DMS153 treated with DMSO at 0.1 percent for 48 hours (cell line): Measurements from ENCODE around the gene SHOC2.

Experiments used
- DNase-seq: peaks from one replicate; lab custom pipeline; 2025; ENCODE audit not compliant: unreplicated experiment; lab: John Stamatoyannopoulos, UW

SHOC2 gene

GRCh38 chr10:110944792-110945396 is 25.5 kb downstream of the SHOC2 start:
- no peak for DNase-seq

GRCh38 chr10:110946496-110946895 is 27.1 kb downstream of the SHOC2 start:
- no peak for DNase-seq

GRCh38 chr10:110947061-110947595 is 27.7 kb downstream of the SHOC2 start:
- no peak for DNase-seq

- no peak for DNase-seq
These were observed 32.0 kb downstream of the SHOC2 start for GRCh38 chr10:110951381-110951780.

GRCh38 chr10:110957606-110958005 is 38.2 kb downstream of the SHOC2 start:
- no peak for DNase-seq

- DNase-seq = no peak
These were observed 40.3 kb downstream of the SHOC2 start for GRCh38 chr10:110959379-110960332.

GRCh38 chr10:110960333-110960712 is 40.9 kb downstream of the SHOC2 start:
- DNase-seq = no peak

DNA sequence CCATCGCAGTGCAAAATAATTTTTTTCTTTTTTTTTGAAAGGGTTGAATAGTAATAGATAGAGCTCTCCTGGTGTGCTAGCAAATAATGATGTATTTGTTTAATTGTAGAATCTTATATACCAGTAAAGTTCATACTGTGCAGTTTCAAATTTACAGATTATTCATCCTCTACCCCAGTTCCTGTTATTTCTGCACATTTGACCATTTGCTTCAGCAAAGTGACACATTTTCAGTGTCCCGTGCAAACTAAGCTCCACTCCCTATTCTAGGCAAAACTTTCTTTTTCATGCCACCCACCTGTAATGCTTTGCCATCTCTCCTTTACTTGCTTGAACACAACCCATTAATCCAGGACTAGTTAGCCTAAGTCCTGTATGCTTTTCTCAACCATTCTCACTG is 43.0 kb downstream of the SHOC2 start:
- no peak for DNase-seq

DNA sequence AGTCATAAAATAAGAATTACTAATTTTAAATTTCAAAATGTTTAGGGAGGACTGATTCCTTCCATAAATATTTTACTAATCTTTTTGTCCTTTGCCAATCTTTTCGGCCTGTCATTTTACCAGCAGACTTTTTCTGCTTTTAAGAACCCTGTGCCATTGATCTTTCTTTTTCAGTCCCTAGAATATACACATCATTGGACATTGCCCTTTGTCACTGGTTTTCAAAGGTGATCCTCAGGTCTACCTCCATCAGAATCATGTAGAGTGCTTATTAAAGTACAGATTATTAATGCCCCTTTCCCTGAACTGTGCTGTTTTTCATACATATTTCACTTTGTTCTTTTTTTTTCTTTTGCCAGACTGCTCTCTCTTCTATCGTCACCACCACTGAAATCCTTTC is 43.8 kb downstream of the SHOC2 start:
- no peak for DNase-seq

DNA sequence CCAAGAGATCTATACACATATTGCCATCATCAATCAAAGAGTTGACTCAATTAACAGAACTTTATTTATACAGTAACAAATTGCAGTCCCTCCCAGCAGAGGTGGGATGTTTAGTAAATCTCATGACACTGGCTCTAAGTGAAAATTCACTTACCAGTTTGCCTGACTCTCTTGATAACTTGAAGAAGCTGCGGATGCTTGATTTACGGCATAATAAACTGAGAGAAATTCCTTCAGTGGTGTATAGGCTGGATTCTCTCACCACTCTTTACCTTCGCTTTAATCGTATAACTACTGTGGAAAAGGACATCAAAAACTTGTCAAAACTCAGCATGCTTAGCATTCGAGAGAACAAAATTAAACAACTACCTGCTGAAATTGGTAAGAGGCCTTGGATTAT is 45.3 kb downstream of the SHOC2 start:
- no peak for DNase-seq

GRCh38 chr10:110965216-110965615 is 45.8 kb downstream of the SHOC2 start:
- DNase-seq = no peak

GRCh38 chr10:110966146-110966545 is 46.7 kb downstream of the SHOC2 start:
- DNase-seq = no peak

DNA sequence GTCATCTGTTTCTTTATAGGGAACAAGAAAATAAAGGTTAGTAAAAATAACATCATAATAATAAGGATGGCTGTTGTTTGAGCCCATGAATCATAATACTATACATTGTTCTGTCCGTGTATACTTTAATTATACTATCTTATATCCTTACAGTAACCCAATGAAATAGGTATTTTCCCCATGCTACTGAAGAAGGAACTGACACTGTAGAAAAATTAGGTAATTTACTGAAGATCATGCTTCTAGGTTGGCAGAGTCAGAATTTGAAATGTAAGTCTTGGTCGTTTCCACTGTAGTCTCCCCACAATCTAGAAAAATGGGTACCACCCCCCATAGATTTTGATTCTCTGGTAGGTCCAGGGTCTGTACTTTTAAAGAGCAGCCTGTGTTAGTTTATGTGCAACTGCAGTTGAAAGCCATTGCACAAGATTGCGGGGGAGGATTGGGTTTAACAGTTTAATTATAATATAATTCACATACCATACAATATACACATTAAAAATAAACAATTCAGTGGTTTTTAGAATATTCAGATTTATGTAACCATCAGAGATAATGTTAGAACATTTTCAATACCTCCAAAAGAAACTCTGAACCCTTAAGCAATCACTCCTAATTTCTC is 47.7 kb downstream of the SHOC2 start:
- no peak for DNase-seq

- no peak for DNase-seq
These were observed 48.2 kb downstream of the SHOC2 start for GRCh38 chr10:110967645-110968044.

GRCh38 chr10:110969183-110969582 is 49.8 kb downstream of the SHOC2 start:
- DNase-seq = no peak

- DNase-seq = no peak
These were observed 52.2 kb downstream of the SHOC2 start for GRCh38 chr10:110971638-110972037.

- DNase-seq = no peak
These were observed 53.1 kb downstream of the SHOC2 start for GRCh38 chr10:110972231-110973134.

- no peak for DNase-seq
These were observed 54.0 kb downstream of the SHOC2 start for GRCh38 chr10:110973400-110973799.

DNA sequence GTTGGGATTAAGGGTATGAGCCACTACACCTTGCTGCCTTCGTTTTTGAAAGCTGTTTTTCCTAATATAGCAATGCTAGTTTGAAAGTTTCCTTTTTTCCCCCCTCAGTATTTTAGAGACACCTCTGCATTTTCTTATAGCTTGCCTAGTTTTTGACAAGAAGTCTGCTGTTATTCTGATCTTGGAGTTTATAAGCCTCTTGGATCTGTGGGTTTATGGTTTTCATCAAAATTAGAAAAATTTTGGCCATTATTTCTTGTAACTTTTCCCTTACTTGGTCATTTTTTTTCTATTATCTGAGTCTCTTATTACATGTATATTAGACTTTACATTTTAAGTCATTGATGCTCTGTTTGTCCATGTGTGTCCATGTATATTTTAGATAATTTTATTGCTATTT is 57.2 kb downstream of the SHOC2 start:
- DNase-seq = no peak

DNA sequence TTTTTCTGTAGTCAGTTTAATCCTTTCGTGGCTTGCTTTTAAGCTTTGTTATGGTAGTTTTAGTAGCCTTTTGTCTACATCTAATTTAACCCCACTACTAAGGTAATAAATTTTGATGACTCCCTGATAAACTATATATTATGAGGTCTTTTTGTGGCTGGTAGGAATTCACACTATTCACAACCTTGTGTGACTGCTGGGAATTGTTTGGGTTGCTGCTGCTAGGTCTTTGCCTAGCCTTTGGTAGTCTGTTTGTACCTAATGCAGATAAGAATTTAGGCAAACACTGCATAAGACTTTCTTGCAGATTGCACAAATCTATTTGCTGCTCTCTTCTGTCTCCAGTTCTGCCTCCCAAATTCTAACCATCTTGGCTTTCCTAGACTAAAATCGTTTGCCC is 58.3 kb downstream of the SHOC2 start:
- DNase-seq = no peak

- DNase-seq = no peak
These were observed 58.8 kb downstream of the SHOC2 start for GRCh38 chr10:110978204-110978603.
